Fibroblast of lung (primary cell): ENCODE results near the gene HAUS6. TPM values are rescaled to one million over a fixed set of nuclear protein-coding genes. Genes with fewer than 3 reads are reported as not detected.

ENCODE experiments used
- DNase-seq, 2 donors: peaks; one replicate each; pipeline versions ENCODE4 v3.0.0 to v3.0.0-alpha.2; 2010; ENCODE audit warnings: low read depth in 2 of 2
- H2AFZ ChIP-seq: 2 replicates; pipeline ENCODE4 v1.5.1; 2012; ENCODE audit warnings: low read length, control low read depth, inconsistent platforms
- H3K27ac ChIP-seq: 2 replicates; pipeline ENCODE4 v1.5.1; 2011; ENCODE audit warnings: low read length, control low read depth; ENCODE audit not compliant: insufficient read depth
- H3K27me3 ChIP-seq: 2 replicates; pipeline ENCODE4 v1.5.1; 2011; ENCODE audit warnings: mild to moderate bottlenecking, low read length; ENCODE audit not compliant: control insufficient read depth, insufficient read depth
- H3K36me3 ChIP-seq: 2 replicates; pipeline ENCODE4 v1.5.1; 2011; ENCODE audit warnings: low read length; ENCODE audit not compliant: control insufficient read depth, insufficient read depth
- H3K4me1 ChIP-seq: 2 replicates; pipeline ENCODE4 v1.5.1; 2011; ENCODE audit warnings: low read length; ENCODE audit not compliant: control insufficient read depth, insufficient read depth; ENCODE audit errors: extremely low read depth
- H3K4me2 ChIP-seq: 2 replicates; pipeline ENCODE4 v1.5.1; 2011; ENCODE audit warnings: low read length, control low read depth; ENCODE audit not compliant: insufficient read depth; ENCODE audit errors: extremely low read depth
- H3K4me3 ChIP-seq, 4 experiments: fragments of 200-600 bp in 1 of 4; sonication (generic) in 1 of 4; replicated peaks in 1 of 4; 2 replicates each; pipeline ENCODE4 v1.5.1; 2011 to 2016; ENCODE audit warnings: low read length in 4 of 4, low read depth in 3 of 4, mild to moderate bottlenecking in 3 of 4, control low read depth in 2 of 4, inconsistent platforms in 1 of 4, mixed read lengths in 1 of 4; ENCODE audit not compliant: insufficient read depth in 1 of 4; ENCODE audit errors: control extremely low read depth in 1 of 4
- H3K79me2 ChIP-seq: 2 replicates; pipeline ENCODE4 v1.5.1; 2012; ENCODE audit warnings: mild to moderate bottlenecking, low read length, inconsistent platforms; ENCODE audit not compliant: control insufficient read depth, insufficient read depth
- H3K9ac ChIP-seq: 2 replicates; pipeline ENCODE4 v1.5.1; 2011; ENCODE audit warnings: mild to moderate bottlenecking, low read length, control low read depth; ENCODE audit not compliant: insufficient read depth
- H3K9me3 ChIP-seq: 2 replicates; pipeline ENCODE4 v1.5.1; 2012; ENCODE audit warnings: low read depth, low read length; ENCODE audit not compliant: control insufficient read depth, insufficient read depth
- H4K20me1 ChIP-seq: 2 replicates; pipeline ENCODE4 v1.5.1; 2011; ENCODE audit warnings: low read length; ENCODE audit not compliant: control insufficient read depth, insufficient read depth; ENCODE audit errors: extremely low read depth
- EZH2 ChIP-seq: IDR thresholded peaks from 2 replicates; pipeline ENCODE4 v1.5.1; 2012; ENCODE audit warnings: low read length, control low read depth, mild to moderate bottlenecking; ENCODE audit errors: missing control alignments
- polyA plus RNA-seq, 2 donors: library from polyadenylated mRNA; depleted of rRNA in 1 of 2; stranded (reverse) in 1 of 2; unstranded in 1 of 2; fragments of >200 nt; gene quantifications; 2 replicates each; pipeline ENCODE4 v1.2.1, GENCODE V29; 2011 to 2012; ENCODE audit warnings: missing spikeins in 1 of 2
- total RNA-seq: library from RNA; depleted of rRNA; stranded (reverse); fragments of >200 nt; gene quantifications from 2 replicates; pipeline ENCODE4 v1.2.1, GENCODE V29; 2014
- TF ChIP-seq, protein P1 (sequence below), 2 donors: IDR thresholded peaks in 1 of 2; conservative IDR thresholded peaks in 1 of 2; 1 replicate in 1 of 2; 2 replicates in 1 of 2; pipeline ENCODE4 v1.5.1; 2011 to 2012; ENCODE audit warnings: low read length in 2 of 2, control low read depth in 1 of 2, inconsistent platforms in 1 of 2, low read depth in 1 of 2, mild to moderate bottlenecking in 1 of 2

Gene HAUS6
- total and polyA plus RNA-seq, 2 donors (not counting 1 experiment from before 2014, with no cell fraction given), result 9.6 to 15.4 TPM

DNA sequence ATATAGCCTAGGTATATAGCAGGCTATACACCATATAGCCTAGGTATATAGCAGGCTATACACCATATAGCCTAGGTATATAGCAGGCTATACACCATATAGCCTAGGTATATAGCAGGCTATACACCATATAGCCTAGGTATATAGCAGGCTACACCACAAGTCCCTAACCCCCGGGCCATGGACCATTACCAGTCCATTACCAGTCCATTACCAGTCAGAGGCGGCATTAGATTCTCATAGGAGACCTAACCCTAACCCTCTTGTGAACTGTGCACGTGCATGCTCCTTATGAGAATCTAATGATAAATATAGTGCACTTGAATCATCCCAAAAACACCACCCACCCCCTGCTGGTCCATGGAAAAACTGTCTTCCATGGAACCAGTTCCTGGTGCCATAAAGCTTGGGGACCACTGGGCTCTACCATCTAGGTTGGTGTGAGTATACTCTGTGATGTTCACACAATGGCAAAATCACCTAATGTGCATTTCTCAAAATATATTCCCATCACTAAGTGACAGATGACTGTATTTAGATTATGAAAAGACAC, 19.9 kb upstream of the HAUS6 start:
- Histone ChIP-seq H2AFZ (no peak overlapping the region), H3K36me3 (peaks cover 13% of the 10 kb centered on the region), H3K79me2 (peaks cover 21% of the 10 kb centered on the region), H3K4me1 (peaks cover 3% of the 10 kb centered on the region), H3K27me3 (no peaks in the 10 kb centered on the region), H3K4me3 (peak overlapping the region in 1 of 4 experiments; percentile 49), H3K4me2 (no peak overlapping the region), H3K27ac (no peak overlapping the region), H3K9me3 (no peaks in the 10 kb centered on the region), H3K9ac (no peak overlapping the region), H4K20me1 (no peaks in the 10 kb centered on the region)
- DNase-seq, result no peak
- no peak for TF ChIP-seq EZH2
- TF ChIP-seq, protein P1, sequence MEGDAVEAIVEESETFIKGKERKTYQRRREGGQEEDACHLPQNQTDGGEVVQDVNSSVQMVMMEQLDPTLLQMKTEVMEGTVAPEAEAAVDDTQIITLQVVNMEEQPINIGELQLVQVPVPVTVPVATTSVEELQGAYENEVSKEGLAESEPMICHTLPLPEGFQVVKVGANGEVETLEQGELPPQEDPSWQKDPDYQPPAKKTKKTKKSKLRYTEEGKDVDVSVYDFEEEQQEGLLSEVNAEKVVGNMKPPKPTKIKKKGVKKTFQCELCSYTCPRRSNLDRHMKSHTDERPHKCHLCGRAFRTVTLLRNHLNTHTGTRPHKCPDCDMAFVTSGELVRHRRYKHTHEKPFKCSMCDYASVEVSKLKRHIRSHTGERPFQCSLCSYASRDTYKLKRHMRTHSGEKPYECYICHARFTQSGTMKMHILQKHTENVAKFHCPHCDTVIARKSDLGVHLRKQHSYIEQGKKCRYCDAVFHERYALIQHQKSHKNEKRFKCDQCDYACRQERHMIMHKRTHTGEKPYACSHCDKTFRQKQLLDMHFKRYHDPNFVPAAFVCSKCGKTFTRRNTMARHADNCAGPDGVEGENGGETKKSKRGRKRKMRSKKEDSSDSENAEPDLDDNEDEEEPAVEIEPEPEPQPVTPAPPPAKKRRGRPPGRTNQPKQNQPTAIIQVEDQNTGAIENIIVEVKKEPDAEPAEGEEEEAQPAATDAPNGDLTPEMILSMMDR (conservative IDR thresholded peaks at IDR 0.05 in 1 of 2, IDR thresholded peaks at IDR 0.05 in 1 of 2; ENCODE audit: low read depth in 1 of 2, low read length in 2 of 2), result peak in 1 of 2 donors; percentile 19

- Histone ChIP-seq H3K9me3 (no peaks in the 10 kb centered on the region), H3K4me3 (no peak overlapping the region), H3K4me1 (peaks cover 3% of the 10 kb centered on the region), H2AFZ (no peak overlapping the region), H3K79me2 (peaks cover 9% of the 10 kb centered on the region), H3K4me2 (no peak overlapping the region), H3K9ac (no peak overlapping the region), H4K20me1 (no peaks in the 10 kb centered on the region), H3K27ac (no peak overlapping the region), H3K27me3 (no peaks in the 10 kb centered on the region), H3K36me3 (peaks cover 19% of the 10 kb centered on the region)
- no peak for DNase-seq
- no peak for TF ChIP-seq EZH2
- TF ChIP-seq, protein P1 (conservative IDR thresholded peaks at IDR 0.05 in 1 of 2, IDR thresholded peaks at IDR 0.05 in 1 of 2; ENCODE audit: low read depth in 1 of 2, low read length in 2 of 2), result no peak
These were observed 18.2 kb upstream of the HAUS6 start for GRCh38 chr9:19120877-19121276.

DNA sequence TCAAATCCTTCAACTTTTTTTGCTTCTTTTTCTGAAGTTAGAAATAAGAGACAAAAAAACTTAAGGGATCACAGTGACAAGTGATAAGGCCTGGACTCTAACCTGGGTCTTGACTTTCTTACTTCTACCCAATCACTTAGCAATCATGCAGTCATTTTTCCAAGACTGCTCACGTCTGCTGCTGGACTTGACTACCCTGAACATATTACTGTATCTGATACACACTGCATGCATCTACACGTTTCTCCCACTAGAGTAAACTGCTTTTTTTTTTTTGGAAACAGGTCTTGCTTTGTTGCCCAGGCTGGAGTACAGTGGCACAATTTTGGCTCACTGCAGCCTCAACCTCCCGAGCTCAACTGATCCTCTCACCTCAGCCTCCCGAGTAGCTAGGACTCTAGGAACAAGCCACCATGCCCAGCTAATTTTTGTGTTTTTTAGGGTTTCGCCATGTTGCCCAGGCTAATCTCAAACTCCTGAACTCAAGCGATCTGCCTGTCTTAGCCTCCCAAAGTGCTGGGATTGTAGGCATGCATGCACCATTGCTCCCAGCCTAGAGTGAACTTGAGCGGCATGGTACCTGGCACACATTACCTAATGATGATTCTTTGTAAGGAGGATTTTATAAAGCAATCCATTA, 17.2 kb upstream of the HAUS6 start:
- TF ChIP-seq, protein P1 (conservative IDR thresholded peaks at IDR 0.05 in 1 of 2, IDR thresholded peaks at IDR 0.05 in 1 of 2; ENCODE audit: low read depth in 1 of 2, low read length in 2 of 2), result no peak
- TF ChIP-seq EZH2, result no peak
- no peak overlapping the region for H3K9ac ChIP-seq
- no peaks in the 10 kb centered on the region for H4K20me1 ChIP-seq
- H3K27ac ChIP-seq, result no peak overlapping the region
- peaks cover 3% of the 10 kb centered on the region for H3K4me1 ChIP-seq
- no peak overlapping the region for H3K4me3 ChIP-seq
- no peak for DNase-seq
- no peaks in the 10 kb centered on the region for H3K9me3 ChIP-seq
- H2AFZ ChIP-seq, result no peak overlapping the region
- peaks cover 21% of the 10 kb centered on the region for H3K36me3 ChIP-seq
- no peaks in the 10 kb centered on the region for H3K27me3 ChIP-seq
- no peak overlapping the region for H3K4me2 ChIP-seq
- H3K79me2 ChIP-seq, result peaks cover 3% of the 10 kb centered on the region
